Endothelial cell (in vitro differentiated cells): Measurements from ENCODE around the gene N4BP2L1. TPM values are rescaled to one million over a fixed set of nuclear protein-coding genes. Genes with fewer than 3 reads are reported as not detected.

ENCODE experiments used
- DNase-seq: peaks from one replicate; pipeline ENCODE4 v3.0.0; 2021; ENCODE audit warnings: low spot score
- H3K27ac Mint-ChIP-seq: one replicate; pipeline ENCODE4 v1.8.0; 2021; ENCODE audit warnings: mixed read lengths, inconsistent platforms; ENCODE audit not compliant: unreplicated experiment
- H3K27me3 Mint-ChIP-seq: one replicate; pipeline ENCODE4 v1.8.0; 2021; ENCODE audit warnings: mild to moderate bottlenecking, moderate library complexity, mixed read lengths, inconsistent platforms; ENCODE audit not compliant: unreplicated experiment
- H3K36me3 Mint-ChIP-seq: one replicate; pipeline ENCODE4 v1.8.0; 2021; ENCODE audit warnings: mild to moderate bottlenecking, low read depth, mixed read lengths, inconsistent platforms; ENCODE audit not compliant: unreplicated experiment
- H3K4me1 Mint-ChIP-seq: one replicate; pipeline ENCODE4 v1.8.0; 2021; ENCODE audit warnings: mild to moderate bottlenecking, mixed read lengths, inconsistent platforms; ENCODE audit not compliant: unreplicated experiment
- H3K4me3 Mint-ChIP-seq: one replicate; pipeline ENCODE4 v1.8.0; 2021; ENCODE audit warnings: mild to moderate bottlenecking, mixed read lengths, inconsistent platforms; ENCODE audit not compliant: unreplicated experiment
- H3K9me3 Mint-ChIP-seq: one replicate; pipeline ENCODE4 v1.8.0; 2021; ENCODE audit warnings: mixed read lengths, inconsistent platforms; ENCODE audit not compliant: unreplicated experiment
- total RNA-seq: library from RNA; stranded (reverse); fragmentation: NEBNext Ultra II Directional; extraction: Animal tissue kit (Norgen Biotek cat#: 25700); gene quantifications from one replicate; pipeline ENCODE4 v1.2.1, GENCODE V29; 2021; ENCODE audit not compliant: unreplicated experiment
- TF ChIP-seq, protein P1 (sequence below): fragments of 200-600 bp; sonication (generic); IDR thresholded peaks from one replicate; pipeline ENCODE4 v1.5.0; 2021; ENCODE audit warnings: antibody characterized with exemption; ENCODE audit not compliant: unreplicated experiment

N4BP2L1 gene
- total RNA-seq, 1 donor from 2014 or later: 4.2 TPM

DNA sequence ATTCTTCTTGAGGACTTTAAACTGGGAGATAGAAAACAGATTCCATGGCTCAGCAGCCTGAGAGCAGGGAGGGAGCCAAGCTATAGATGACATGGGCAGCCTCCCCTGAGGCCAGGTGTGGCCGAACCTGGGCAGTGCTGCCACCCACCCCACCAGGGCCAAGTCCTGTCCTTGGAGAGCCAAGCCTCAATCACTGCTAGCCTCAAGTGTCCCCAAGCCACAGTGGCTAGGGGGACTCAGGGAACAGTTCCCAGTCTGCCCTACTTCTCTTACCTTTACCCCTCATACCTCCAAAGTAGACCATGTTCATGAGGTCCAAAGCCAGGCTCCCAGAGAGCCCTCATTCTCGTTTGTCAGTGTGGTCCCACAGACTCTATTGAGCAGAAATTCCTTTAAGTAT is 8.1 kb downstream of the N4BP2L1 start:
- H3K4me3 Mint-ChIP-seq: no peak overlapping the region
- no peak for DNase-seq
- H3K9me3 Mint-ChIP-seq: peaks cover 7% of the 10 kb centered on the region
- peaks cover 18% of the 10 kb centered on the region for H3K36me3 Mint-ChIP-seq
- no peak overlapping the region for H3K27ac Mint-ChIP-seq
- H3K4me1 Mint-ChIP-seq: peaks cover 3% of the 10 kb centered on the region
- no peaks in the 10 kb centered on the region for H3K27me3 Mint-ChIP-seq
- TF ChIP-seq, protein P1, sequence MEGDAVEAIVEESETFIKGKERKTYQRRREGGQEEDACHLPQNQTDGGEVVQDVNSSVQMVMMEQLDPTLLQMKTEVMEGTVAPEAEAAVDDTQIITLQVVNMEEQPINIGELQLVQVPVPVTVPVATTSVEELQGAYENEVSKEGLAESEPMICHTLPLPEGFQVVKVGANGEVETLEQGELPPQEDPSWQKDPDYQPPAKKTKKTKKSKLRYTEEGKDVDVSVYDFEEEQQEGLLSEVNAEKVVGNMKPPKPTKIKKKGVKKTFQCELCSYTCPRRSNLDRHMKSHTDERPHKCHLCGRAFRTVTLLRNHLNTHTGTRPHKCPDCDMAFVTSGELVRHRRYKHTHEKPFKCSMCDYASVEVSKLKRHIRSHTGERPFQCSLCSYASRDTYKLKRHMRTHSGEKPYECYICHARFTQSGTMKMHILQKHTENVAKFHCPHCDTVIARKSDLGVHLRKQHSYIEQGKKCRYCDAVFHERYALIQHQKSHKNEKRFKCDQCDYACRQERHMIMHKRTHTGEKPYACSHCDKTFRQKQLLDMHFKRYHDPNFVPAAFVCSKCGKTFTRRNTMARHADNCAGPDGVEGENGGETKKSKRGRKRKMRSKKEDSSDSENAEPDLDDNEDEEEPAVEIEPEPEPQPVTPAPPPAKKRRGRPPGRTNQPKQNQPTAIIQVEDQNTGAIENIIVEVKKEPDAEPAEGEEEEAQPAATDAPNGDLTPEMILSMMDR: no peak

DNA sequence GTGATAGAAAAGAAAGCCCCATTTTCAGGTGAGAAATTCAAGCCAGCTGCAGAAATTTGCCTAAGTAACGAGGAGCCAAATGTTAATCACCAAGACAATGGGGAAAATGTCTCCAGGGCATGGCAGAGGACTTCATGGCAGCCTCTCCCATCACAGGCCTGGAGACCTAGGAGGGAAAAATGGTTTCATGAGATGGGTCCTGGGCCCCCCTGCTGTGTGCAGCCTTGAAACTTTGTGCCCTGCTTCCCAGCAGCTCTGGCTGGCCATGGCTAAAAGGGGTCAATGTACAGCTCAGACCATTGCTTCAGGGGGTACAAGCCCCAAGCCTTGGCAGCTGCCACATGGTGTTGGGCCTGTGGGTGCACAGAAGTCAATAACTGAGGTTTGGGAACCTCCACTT is 9.9 kb downstream of the N4BP2L1 start:
- H3K9me3 Mint-ChIP-seq: peaks cover 7% of the 10 kb centered on the region

DNA sequence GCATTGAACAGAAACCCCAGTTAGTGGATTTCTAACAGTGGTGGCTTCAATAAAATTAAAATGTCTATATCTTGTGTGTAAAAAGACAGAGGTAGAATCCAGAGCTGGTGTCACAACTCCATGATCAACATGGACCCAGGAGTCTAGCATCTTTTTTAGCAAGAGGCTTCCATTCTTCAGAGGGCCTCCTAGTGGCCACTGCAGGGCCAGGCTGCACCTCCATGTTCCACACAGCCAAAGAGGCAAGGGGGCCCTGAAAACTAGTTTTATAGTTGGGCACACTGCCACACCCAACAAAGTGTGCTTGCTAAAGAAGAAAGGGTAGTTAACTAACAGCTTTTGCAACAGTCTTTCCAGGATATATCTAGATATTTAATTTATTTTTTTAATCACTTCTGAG is 12.9 kb downstream of the N4BP2L1 start:
- Mint-ChIP-seq H3K27me3 (no peaks in the 10 kb centered on the region), H3K36me3 (peaks cover 13% of the 10 kb centered on the region), H3K27ac (no peak overlapping the region), H3K4me3 (no peak overlapping the region), H3K4me1 (peaks cover 6% of the 10 kb centered on the region), H3K9me3 (peaks cover 7% of the 10 kb centered on the region)
- peak; percentile 37 for DNase-seq
- TF ChIP-seq, protein P1: peak; percentile 56

More for the DNA sequence above, 9.9 kb downstream of the N4BP2L1 start:
- no peak overlapping the region for H3K27ac Mint-ChIP-seq
- no peak for DNase-seq
- no peak overlapping the region for H3K4me3 Mint-ChIP-seq
- H3K36me3 Mint-ChIP-seq: peaks cover 18% of the 10 kb centered on the region
- TF ChIP-seq, protein P1: no peak
- peaks cover 3% of the 10 kb centered on the region for H3K4me1 Mint-ChIP-seq
- no peaks in the 10 kb centered on the region for H3K27me3 Mint-ChIP-seq

DNA sequence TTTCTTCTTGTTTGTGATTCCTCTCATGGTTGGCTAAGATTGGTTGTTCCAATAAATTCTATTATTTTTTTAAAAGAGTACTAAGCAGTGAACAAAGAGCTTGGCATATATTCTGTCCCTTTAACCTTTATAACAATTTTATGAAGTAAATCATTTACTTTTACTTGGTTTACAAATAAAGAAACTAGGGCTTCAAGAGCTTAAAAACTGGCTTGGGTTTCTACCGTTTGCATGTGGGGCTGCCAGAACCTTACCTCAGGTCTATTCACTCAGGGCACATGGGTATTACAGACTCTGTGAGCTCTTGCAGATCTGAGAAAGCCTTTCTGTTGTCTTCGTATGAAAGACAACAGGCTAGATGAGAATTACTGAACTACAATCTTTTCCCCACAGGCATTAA is 13.3 kb downstream of the N4BP2L1 start:
- Mint-ChIP-seq H3K9me3 (peaks cover 7% of the 10 kb centered on the region), H3K36me3 (peaks cover 12% of the 10 kb centered on the region), H3K27ac (no peak overlapping the region), H3K4me3 (no peak overlapping the region), H3K27me3 (peaks cover 1% of the 10 kb centered on the region), H3K4me1 (peaks cover 9% of the 10 kb centered on the region)
- no peak for DNase-seq
- TF ChIP-seq, protein P1: no peak

DNA sequence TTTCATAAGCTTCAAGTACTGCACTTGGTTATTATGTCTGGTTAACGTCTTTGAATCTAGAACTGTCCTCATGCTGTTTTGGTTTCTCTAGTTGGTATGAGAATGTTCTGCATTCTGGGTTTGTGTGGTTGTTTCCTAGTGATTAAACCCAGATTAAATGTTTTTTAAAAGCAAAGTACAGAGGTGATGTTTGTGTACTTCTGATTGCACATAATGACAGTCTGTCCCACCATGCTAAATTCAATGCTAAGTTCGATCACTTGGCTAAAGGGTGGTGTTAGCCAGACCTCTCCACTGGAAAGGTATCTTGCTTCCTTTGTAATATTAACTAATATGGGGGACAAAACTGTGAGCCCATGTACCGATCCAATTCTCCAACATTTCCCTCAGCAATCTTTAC is 14.6 kb downstream of the N4BP2L1 start:
- H3K27ac Mint-ChIP-seq: no peak overlapping the region
- DNase-seq: no peak
- TF ChIP-seq, protein P1: no peak
- H3K4me3 Mint-ChIP-seq: no peak overlapping the region
- H3K27me3 Mint-ChIP-seq: peaks cover 1% of the 10 kb centered on the region
- H3K36me3 Mint-ChIP-seq: peaks cover 5% of the 10 kb centered on the region
- no peaks in the 10 kb centered on the region for H3K9me3 Mint-ChIP-seq
- peaks cover 22% of the 10 kb centered on the region for H3K4me1 Mint-ChIP-seq
